SU-DHL-6 (cell line): Measurements from ENCODE around the gene CPLANE1.

Experiments used
- H2AFZ ChIP-seq: fragments of 200-600 bp; sonication (generic); 2 replicates; pipeline ENCODE4 v1.6.1; 2014; ENCODE audit warnings: low read depth, mild to moderate bottlenecking, moderate library complexity, mixed read lengths, antibody characterized with exemption, low read length; ENCODE audit not compliant: severe bottlenecking
- H3F3A ChIP-seq: fragments of 200-600 bp; shearing (Covaris generic); 2 replicates; pipeline ENCODE4 v1.6.0; 2016; ENCODE audit warnings: antibody characterized with exemption, mild to moderate bottlenecking; ENCODE audit not compliant: insufficient read depth
- H3K27ac ChIP-seq: fragments of 200-600 bp; sonication (generic); 2 replicates; pipeline ENCODE4 v1.5.1; 2016; ENCODE audit warnings: low read depth, mild to moderate bottlenecking, low read length, moderate library complexity, mixed read lengths
- H3K27me3 ChIP-seq: fragments of 200-600 bp; sonication (generic), shearing (Covaris generic); 2 replicates; pipeline ENCODE4 v1.6.0; 2014; ENCODE audit warnings: mild to moderate bottlenecking, low read length
- H3K36me3 ChIP-seq: fragments of 200-600 bp; sonication (generic); 2 replicates; pipeline ENCODE4 v1.6.1; 2014; ENCODE audit warnings: mild to moderate bottlenecking, low read length, mixed read lengths
- H3K4me2 ChIP-seq: fragments of 300-600, 200-600 bp; shearing (Covaris generic), sonication (generic); 2 replicates; pipeline ENCODE4 v1.6.0; 2014; ENCODE audit warnings: low read length, low read depth, mild to moderate bottlenecking; ENCODE audit not compliant: poor library complexity, severe bottlenecking
- H3K4me3 ChIP-seq: fragments of 200-600 bp; sonication (generic); 2 replicates; pipeline ENCODE4 v1.5.1; 2014; ENCODE audit warnings: antibody characterized with exemption, low read length, mild to moderate bottlenecking, mixed read lengths; ENCODE audit not compliant: insufficient read depth, poor library complexity, severe bottlenecking
- H3K79me2 ChIP-seq: fragments of 200-600 bp; sonication (generic); 2 replicates; pipeline ENCODE4 v1.6.1; 2014; ENCODE audit warnings: mild to moderate bottlenecking, low read length, moderate library complexity; ENCODE audit not compliant: insufficient read depth
- H3K9ac ChIP-seq: fragments of 200-600 bp; sonication (generic); 2 replicates; pipeline ENCODE4 v1.7.0; 2014; ENCODE audit warnings: mild to moderate bottlenecking, low read length
- H3K9me2 ChIP-seq: fragments of 200-600 bp; sonication (generic); replicated peaks from 2 replicates; pipeline ENCODE4 v1.6.1; 2014; ENCODE audit warnings: low read length; ENCODE audit not compliant: insufficient read depth
- H3K9me3 ChIP-seq: fragments of 200-600 bp; sonication (generic); 2 replicates; pipeline ENCODE4 v1.6.1; 2014; ENCODE audit warnings: low read length, mixed read lengths; ENCODE audit not compliant: insufficient read depth
- H4K20me1 ChIP-seq: fragments of 200-600 bp; sonication (generic); 2 replicates; pipeline ENCODE4 v1.6.1; 2014; ENCODE audit warnings: low read depth, mild to moderate bottlenecking, antibody characterized with exemption, low read length, moderate library complexity, mixed read lengths
- CTCF ChIP-seq: fragments of 200-600 bp; sonication (generic); IDR thresholded peaks from one replicate; pipeline ENCODE4 v1.5.1; 2017; ENCODE audit warnings: antibody characterized with exemption, mild to moderate bottlenecking, low read length, moderate library complexity; ENCODE audit not compliant: insufficient read depth, poor library complexity, severe bottlenecking
- EZH2phosphoT487 ChIP-seq: fragments of 200-600 bp; sonication (generic), shearing (Covaris generic); conservative IDR thresholded peaks from 2 replicates; pipeline ENCODE4 v1.6.1; 2018; ENCODE audit warnings: mild to moderate bottlenecking, antibody characterized with exemption, low read length, moderate library complexity, mixed read lengths

CPLANE1 gene

GRCh38 chr5:37208883-37209797 lies 40.0 kb downstream of the CPLANE1 start:
- Histone ChIP-seq H3F3A (no peaks in the 10 kb centered on the region), H3K9ac (peak overlapping the region; percentile 45), H3K9me2 (no peaks in the 10 kb centered on the region), H3K4me2 (peak overlapping the region; percentile 49), H3K36me3 (no peaks in the 10 kb centered on the region), H4K20me1 (no peaks in the 10 kb centered on the region), H3K9me3 (no peaks in the 10 kb centered on the region), H2AFZ (peak overlapping the region; percentile 79), H3K79me2 (no peaks in the 10 kb centered on the region), H3K27me3 (no peaks in the 10 kb centered on the region), H3K27ac (no peak overlapping the region), H3K4me3 (peak overlapping the region; percentile 38)
- no peak for TF ChIP-seq CTCF
- no peak for TF ChIP-seq EZH2phosphoT487

- Histone ChIP-seq H3F3A (no peaks in the 10 kb centered on the region), H4K20me1 (no peaks in the 10 kb centered on the region), H3K9ac (no peak overlapping the region), H3K36me3 (no peaks in the 10 kb centered on the region), H3K27me3 (no peaks in the 10 kb centered on the region), H3K79me2 (no peaks in the 10 kb centered on the region), H3K27ac (no peak overlapping the region), H3K4me2 (no peak overlapping the region), H3K4me3 (no peak overlapping the region), H2AFZ (no peak overlapping the region), H3K9me3 (no peaks in the 10 kb centered on the region), H3K9me2 (no peaks in the 10 kb centered on the region)
- TF ChIP-seq EZH2phosphoT487 = no peak
- no peak for TF ChIP-seq CTCF
These were observed 41.4 kb downstream of the CPLANE1 start for GRCh38 chr5:37207802-37208201.

DNA sequence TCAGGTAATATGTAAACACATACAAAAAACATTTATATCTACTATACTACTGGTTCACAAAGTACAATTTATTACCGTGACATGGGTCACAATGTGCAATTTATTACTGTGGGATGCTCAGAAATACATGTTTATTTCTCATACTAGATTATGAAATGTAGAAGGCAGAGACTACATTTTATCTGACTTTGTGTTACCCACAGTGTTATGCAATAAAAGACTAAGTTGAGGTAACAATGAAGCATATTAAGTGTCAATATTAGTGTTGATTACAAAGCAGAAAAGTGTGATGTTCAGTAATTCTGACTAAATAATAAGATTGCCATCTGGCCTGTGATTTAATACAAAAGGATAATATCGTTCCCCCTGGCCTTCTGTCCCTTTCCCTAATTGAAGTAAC lies 42.4 kb downstream of the CPLANE1 start:
- no peaks in the 10 kb centered on the region for H4K20me1 ChIP-seq
- no peaks in the 10 kb centered on the region for H3K36me3 ChIP-seq
- no peak overlapping the region for H3K27ac ChIP-seq
- H3F3A ChIP-seq = no peaks in the 10 kb centered on the region
- H3K27me3 ChIP-seq = no peaks in the 10 kb centered on the region
- H3K9ac ChIP-seq = no peak overlapping the region
- no peaks in the 10 kb centered on the region for H3K9me3 ChIP-seq
- no peaks in the 10 kb centered on the region for H3K79me2 ChIP-seq
- H3K4me3 ChIP-seq = no peak overlapping the region
- TF ChIP-seq CTCF = no peak
- TF ChIP-seq EZH2phosphoT487 = no peak
- H2AFZ ChIP-seq = no peak overlapping the region
- no peaks in the 10 kb centered on the region for H3K9me2 ChIP-seq
- H3K4me2 ChIP-seq = no peak overlapping the region
